ENCODE measurements around the gene ZNF148.

The ZNF148 gene

GRCh38 chr3:125220727-125221429, 154.2 kb downstream of the ZNF148 start:
- Mint-ChIP-seq H3K27ac (no peak overlapping the region), H3K36me3 (ENCODE audit: low read depth) (no peaks in the 10 kb centered on the region), H3K4me3 (no peak overlapping the region), H3K27me3 (no peaks in the 10 kb centered on the region), H3K9me3 (no peaks in the 10 kb centered on the region), H3K4me1 (no peaks in the 10 kb centered on the region)
- DNase-seq (no peak), ATAC-seq (peak; percentile 48)

GRCh38 chr3:125220183-125220582, 154.9 kb downstream of the ZNF148 start:
- no peaks in the 10 kb centered on the region for H3K27me3 Mint-ChIP-seq
- no peak overlapping the region for H3K4me3 Mint-ChIP-seq
- H3K27ac Mint-ChIP-seq: no peak overlapping the region

GRCh38 chr3:125219261-125219701, 155.8 kb downstream of the ZNF148 start:
- DNase-seq (no peak), ATAC-seq (no peak)
- Mint-ChIP-seq H3K36me3 (ENCODE audit: low read depth) (no peaks in the 10 kb centered on the region), H3K4me1 (peaks cover 7% of the 10 kb centered on the region), H3K27me3 (peaks cover 6% of the 10 kb centered on the region), H3K4me3 (no peak overlapping the region), H3K9me3 (no peaks in the 10 kb centered on the region), H3K27ac (no peak overlapping the region)

More at GRCh38 chr3:125220183-125220582, 154.9 kb downstream of the ZNF148 start:
- H3K9me3 Mint-ChIP-seq: no peaks in the 10 kb centered on the region
- no peaks in the 10 kb centered on the region for H3K4me1 Mint-ChIP-seq
- ATAC-seq: no peak
- no peaks in the 10 kb centered on the region for H3K36me3 Mint-ChIP-seq (ENCODE audit: low read depth)
- DNase-seq: no peak

GRCh38 chr3:125214738-125215137, 160.4 kb downstream of the ZNF148 start:
- Mint-ChIP-seq H3K27ac (no peak overlapping the region), H3K27me3 (peaks cover 41% of the 10 kb centered on the region)

GRCh38 chr3:125213946-125214542, 161.1 kb downstream of the ZNF148 start:
- peaks cover 41% of the 10 kb centered on the region for H3K27me3 Mint-ChIP-seq
- H3K4me3 Mint-ChIP-seq: no peak overlapping the region
- H3K27ac Mint-ChIP-seq: no peak overlapping the region
- H3K4me1 Mint-ChIP-seq: peaks cover 14% of the 10 kb centered on the region
- ATAC-seq (no peak), DNase-seq (no peak)
- H3K9me3 Mint-ChIP-seq: no peaks in the 10 kb centered on the region
- H3K36me3 Mint-ChIP-seq (ENCODE audit: low read depth): no peaks in the 10 kb centered on the region

More at GRCh38 chr3:125214738-125215137, 160.4 kb downstream of the ZNF148 start:
- DNase-seq (no peak), ATAC-seq (peak; percentile 33)
- Mint-ChIP-seq H3K4me3 (no peak overlapping the region), H3K36me3 (ENCODE audit: low read depth) (no peaks in the 10 kb centered on the region), H3K9me3 (no peaks in the 10 kb centered on the region), H3K4me1 (peaks cover 14% of the 10 kb centered on the region)

- no peak for DNase-seq
- H3K9me3 Mint-ChIP-seq: no peaks in the 10 kb centered on the region
- H3K36me3 Mint-ChIP-seq (ENCODE audit: low read depth): no peaks in the 10 kb centered on the region
- H3K4me3 Mint-ChIP-seq: no peak overlapping the region
- H3K27ac Mint-ChIP-seq: no peak overlapping the region
- no peak for ATAC-seq
- peaks cover 41% of the 10 kb centered on the region for H3K27me3 Mint-ChIP-seq
- H3K4me1 Mint-ChIP-seq: peaks cover 14% of the 10 kb centered on the region
Observed at GRCh38 chr3:125213364-125213755, 161.8 kb downstream of the ZNF148 start.

GRCh38 chr3:125212509-125213363, 162.4 kb downstream of the ZNF148 start, which contains the start of gene SLC12A8:
SLC12A8 (minus strand) TSS chr3:125212748; CDS start chr3:125211349, 1,399 bp downstream.
- DNase-seq (peak; percentile 15), ATAC-seq (peak; percentile 26)
- no peaks in the 10 kb centered on the region for H3K9me3 Mint-ChIP-seq
- peaks cover 14% of the 10 kb centered on the region for H3K4me1 Mint-ChIP-seq
- no peak within 1 kb of the TSS for H3K27ac Mint-ChIP-seq
- H3K27me3 Mint-ChIP-seq: peaks cover 41% of the 10 kb centered on the region
- H3K4me3 Mint-ChIP-seq: no peak within 1 kb of the TSS
- no peaks in the 10 kb centered on the region for H3K36me3 Mint-ChIP-seq (ENCODE audit: low read depth)

- DNase-seq: no peak
- peaks cover 43% of the 10 kb centered on the region for H3K27me3 Mint-ChIP-seq
Observed at GRCh38 chr3:125212091-125212508, 163.0 kb downstream of the ZNF148 start.

GRCh38 chr3:125211523-125212090, 163.5 kb downstream of the ZNF148 start:
- Mint-ChIP-seq H3K9me3 (no peaks in the 10 kb centered on the region), H3K4me3 (no peak overlapping the region), H3K27ac (no peak overlapping the region), H3K27me3 (peaks cover 43% of the 10 kb centered on the region), H3K36me3 (ENCODE audit: low read depth) (no peaks in the 10 kb centered on the region), H3K4me1 (peaks cover 14% of the 10 kb centered on the region)
- no peak for ATAC-seq
- no peak for DNase-seq

More at GRCh38 chr3:125212091-125212508, 163.0 kb downstream of the ZNF148 start:
- H3K36me3 Mint-ChIP-seq (ENCODE audit: low read depth): no peaks in the 10 kb centered on the region
- H3K4me1 Mint-ChIP-seq: peaks cover 14% of the 10 kb centered on the region
- no peak overlapping the region for H3K27ac Mint-ChIP-seq
- ATAC-seq: no peak
- H3K9me3 Mint-ChIP-seq: no peaks in the 10 kb centered on the region
- H3K4me3 Mint-ChIP-seq: no peak overlapping the region

GRCh38 chr3:125207949-125208568, 167.1 kb downstream of the ZNF148 start:
- Mint-ChIP-seq H3K27ac (no peak overlapping the region), H3K4me3 (no peak overlapping the region), H3K27me3 (peaks cover 29% of the 10 kb centered on the region), H3K9me3 (no peaks in the 10 kb centered on the region), H3K4me1 (peaks cover 4% of the 10 kb centered on the region), H3K36me3 (ENCODE audit: low read depth) (no peaks in the 10 kb centered on the region)
- DNase-seq: no peak
- ATAC-seq: no peak

- Mint-ChIP-seq H3K27ac (no peak overlapping the region), H3K27me3 (peaks cover 26% of the 10 kb centered on the region), H3K9me3 (no peaks in the 10 kb centered on the region), H3K4me1 (peaks cover 4% of the 10 kb centered on the region), H3K4me3 (no peak overlapping the region), H3K36me3 (ENCODE audit: low read depth) (no peaks in the 10 kb centered on the region)
- DNase-seq (no peak), ATAC-seq (no peak)
Observed at GRCh38 chr3:125207507-125207906, 167.6 kb downstream of the ZNF148 start.

GRCh38 chr3:125206934-125207333, 168.2 kb downstream of the ZNF148 start:
- Mint-ChIP-seq H3K4me3 (no peak overlapping the region), H3K27ac (no peak overlapping the region)
- ATAC-seq: no peak

GRCh38 chr3:125203731-125204130, 171.4 kb downstream of the ZNF148 start:
- peaks cover 5% of the 10 kb centered on the region for H3K4me1 Mint-ChIP-seq
- no peak for ATAC-seq
- no peak overlapping the region for H3K27ac Mint-ChIP-seq
- no peak overlapping the region for H3K4me3 Mint-ChIP-seq
- no peak for DNase-seq
- H3K36me3 Mint-ChIP-seq (ENCODE audit: low read depth): no peaks in the 10 kb centered on the region
- peaks cover 6% of the 10 kb centered on the region for H3K27me3 Mint-ChIP-seq
- H3K9me3 Mint-ChIP-seq: no peaks in the 10 kb centered on the region

More at GRCh38 chr3:125206934-125207333, 168.2 kb downstream of the ZNF148 start:
- no peak for DNase-seq
- no peaks in the 10 kb centered on the region for H3K36me3 Mint-ChIP-seq (ENCODE audit: low read depth)
- H3K4me1 Mint-ChIP-seq: peaks cover 4% of the 10 kb centered on the region
- peaks cover 26% of the 10 kb centered on the region for H3K27me3 Mint-ChIP-seq
- H3K9me3 Mint-ChIP-seq: no peaks in the 10 kb centered on the region

- Mint-ChIP-seq H3K27me3 (peaks cover 4% of the 10 kb centered on the region), H3K27ac (no peak overlapping the region), H3K9me3 (no peaks in the 10 kb centered on the region), H3K36me3 (ENCODE audit: low read depth) (no peaks in the 10 kb centered on the region), H3K4me1 (peaks cover 5% of the 10 kb centered on the region), H3K4me3 (no peak overlapping the region)
- ATAC-seq (no peak), DNase-seq (no peak)
Observed at GRCh38 chr3:125202197-125202596, 172.9 kb downstream of the ZNF148 start.
